Endothelial cell of umbilical vein (primary cell): ENCODE results near the gene REC8.

Experiments used
- EZH2 ChIP-seq: IDR thresholded peaks from 2 replicates; pipeline ENCODE4 v1.6.1; 2012; ENCODE audit warnings: borderline replicate concordance, low read depth, mild to moderate bottlenecking, moderate library complexity, low read length, inconsistent platforms; ENCODE audit not compliant: severe bottlenecking
- JUN ChIP-seq: IDR thresholded peaks from 2 replicates; pipeline ENCODE4 v1.6.1; 2011; ENCODE audit warnings: borderline replicate concordance, low read depth; ENCODE audit not compliant: insufficient read length, insufficient read depth
- POLR2A ChIP-seq: IDR thresholded peaks from 2 replicates; pipeline ENCODE4 v1.6.1; 2012; ENCODE audit warnings: low read depth, mild to moderate bottlenecking, control low read depth, low read length

- TF ChIP-seq JUN, result no peak
- TF ChIP-seq POLR2A, result no peak
- no peak for TF ChIP-seq EZH2
These were observed 15.0 kb upstream of the REC8 start for GRCh38 chr14:24156840-24157239.
